Neural crest cell (in vitro differentiated cells): ENCODE data around the gene NHS. TPM values are rescaled to one million over a fixed set of nuclear protein-coding genes. Genes with fewer than 3 reads are reported as not detected.

Source experiments
- DNase-seq: peaks from one replicate; pipeline ENCODE4 v3.0.0; 2021; ENCODE audit warnings: low read depth, mixed read lengths, low spot score
- H3K27ac Mint-ChIP-seq: one replicate; pipeline ENCODE4 v1.8.0; 2021; ENCODE audit warnings: mild to moderate bottlenecking, mixed read lengths; ENCODE audit not compliant: unreplicated experiment
- H3K27me3 Mint-ChIP-seq: 2 replicates; pipeline ENCODE4 v1.8.0; 2021; ENCODE audit warnings: low read depth, mild to moderate bottlenecking, mixed read lengths
- H3K36me3 Mint-ChIP-seq: 2 replicates; pipeline ENCODE4 v1.8.0; 2021; ENCODE audit warnings: low read depth, mild to moderate bottlenecking, mixed read lengths
- H3K4me1 Mint-ChIP-seq: 2 replicates; pipeline ENCODE4 v1.8.0; 2021; ENCODE audit warnings: mixed read lengths
- H3K4me3 Mint-ChIP-seq: one replicate; pipeline ENCODE4 v1.8.0; 2021; ENCODE audit warnings: mild to moderate bottlenecking, mixed read lengths
- H3K9me3 Mint-ChIP-seq: 2 replicates; pipeline ENCODE4 v1.8.0; 2021; ENCODE audit warnings: mixed read lengths
- CTCF ChIP-seq: fragments of 200-600 bp; sonication (generic); conservative IDR thresholded peaks from 2 replicates; pipeline ENCODE4 v1.5.0; 2021; ENCODE audit warnings: antibody characterized with exemption, mild to moderate bottlenecking
- total RNA-seq: library from RNA; stranded (reverse); gene quantifications from 2 replicates; pipeline ENCODE4 v1.2.1, GENCODE V29; 2021

The NHS gene
- total RNA-seq, 1 donor from 2014 or later, result 10.7 TPM

- Mint-ChIP-seq H3K9me3 (peaks cover 1% of the 10 kb centered on the region), H3K36me3 (no peaks in the 10 kb centered on the region), H3K27me3 (no peaks in the 10 kb centered on the region), H3K4me1 (peaks cover 21% of the 10 kb centered on the region), H3K4me3 (no peak overlapping the region), H3K27ac (no peak overlapping the region)
- TF ChIP-seq CTCF, result no peak
- no peak for DNase-seq
Observed at GRCh38 chrX:17629519-17629918, 254.5 kb downstream of the NHS start.

GRCh38 chrX:17631647-17632046 is 256.6 kb downstream of the NHS start:
- H3K27me3 Mint-ChIP-seq, result no peaks in the 10 kb centered on the region

GRCh38 chrX:17632942-17633341 is 257.9 kb downstream of the NHS start:
- no peaks in the 10 kb centered on the region for H3K9me3 Mint-ChIP-seq
- H3K27ac Mint-ChIP-seq, result peak overlapping the region; percentile 28
- H3K27me3 Mint-ChIP-seq, result no peaks in the 10 kb centered on the region
- H3K4me1 Mint-ChIP-seq, result peaks cover 39% of the 10 kb centered on the region
- H3K36me3 Mint-ChIP-seq, result no peaks in the 10 kb centered on the region
- DNase-seq, result no peak
- no peak overlapping the region for H3K4me3 Mint-ChIP-seq
- no peak for TF ChIP-seq CTCF

More at GRCh38 chrX:17631647-17632046, 256.6 kb downstream of the NHS start:
- TF ChIP-seq CTCF, result no peak
- H3K4me3 Mint-ChIP-seq, result no peak overlapping the region
- peaks cover 39% of the 10 kb centered on the region for H3K4me1 Mint-ChIP-seq
- H3K36me3 Mint-ChIP-seq, result no peaks in the 10 kb centered on the region
- H3K27ac Mint-ChIP-seq, result no peak overlapping the region
- H3K9me3 Mint-ChIP-seq, result no peaks in the 10 kb centered on the region
- DNase-seq, result no peak

- no peaks in the 10 kb centered on the region for H3K27me3 Mint-ChIP-seq
- no peak for TF ChIP-seq CTCF
- no peak overlapping the region for H3K27ac Mint-ChIP-seq
- H3K4me1 Mint-ChIP-seq, result peaks cover 39% of the 10 kb centered on the region
- DNase-seq, result no peak
- H3K4me3 Mint-ChIP-seq, result no peak overlapping the region
- no peaks in the 10 kb centered on the region for H3K9me3 Mint-ChIP-seq
- no peaks in the 10 kb centered on the region for H3K36me3 Mint-ChIP-seq
Observed at GRCh38 chrX:17633546-17633945, 258.5 kb downstream of the NHS start.

GRCh38 chrX:17634542-17635207 is 259.7 kb downstream of the NHS start:
- H3K9me3 Mint-ChIP-seq, result no peaks in the 10 kb centered on the region
- peaks cover 36% of the 10 kb centered on the region for H3K4me1 Mint-ChIP-seq
- peak overlapping the region; percentile 72 for H3K4me3 Mint-ChIP-seq
- no peaks in the 10 kb centered on the region for H3K36me3 Mint-ChIP-seq
- peak overlapping the region; percentile 8 for H3K27ac Mint-ChIP-seq
- no peak for TF ChIP-seq CTCF
- H3K27me3 Mint-ChIP-seq, result no peaks in the 10 kb centered on the region
- DNase-seq, result no peak
